GM18502 (cell line): ENCODE data around the gene APOL3.
"Not testable (repeated sequence)": the region's sequence is repeated elsewhere in the genome, so short reads cannot be mapped to it uniquely, and the experiment has no call there.

Experiments used
- ATAC-seq: cut with Tn5 transposase; IDR thresholded peaks from one replicate; pipeline ENCODE4 v1.9.1; 2021; ENCODE audit warnings: mild to moderate bottlenecking; ENCODE audit not compliant: unreplicated experiment, poor library complexity

The APOL3 gene

DNA sequence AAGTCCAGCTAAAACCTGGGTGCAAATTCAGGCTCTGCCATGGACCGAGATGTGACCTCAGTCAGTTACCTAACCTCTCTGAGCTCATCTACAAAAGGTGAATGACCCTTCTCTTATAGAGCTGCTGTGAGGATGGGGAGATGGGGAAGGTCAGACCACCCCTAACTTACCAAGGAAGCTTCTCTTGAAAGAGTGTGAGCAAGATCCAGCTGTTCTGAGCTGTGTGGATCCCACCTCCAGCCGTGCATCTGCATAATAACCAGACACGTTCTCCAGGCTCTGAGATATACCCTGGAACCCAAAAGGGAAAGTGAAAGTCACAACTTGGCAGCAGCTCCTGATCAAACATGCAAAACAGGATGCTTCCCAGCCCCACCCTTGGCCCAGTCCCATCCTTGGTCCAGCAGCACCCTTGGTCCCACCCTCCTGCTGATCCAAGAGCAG, at the start of gene APOL3:
Gene APOL3, minus strand, starts transcription at position 257 of the 444 bp plus-strand sequence. CDS start 11,700 bp downstream, outside the sequence.
- ATAC-seq: no peak

GRCh38 chr22:36210224-36210623, 49.7 kb upstream of the APOL3 start:
- ATAC-seq: no peak

DNA sequence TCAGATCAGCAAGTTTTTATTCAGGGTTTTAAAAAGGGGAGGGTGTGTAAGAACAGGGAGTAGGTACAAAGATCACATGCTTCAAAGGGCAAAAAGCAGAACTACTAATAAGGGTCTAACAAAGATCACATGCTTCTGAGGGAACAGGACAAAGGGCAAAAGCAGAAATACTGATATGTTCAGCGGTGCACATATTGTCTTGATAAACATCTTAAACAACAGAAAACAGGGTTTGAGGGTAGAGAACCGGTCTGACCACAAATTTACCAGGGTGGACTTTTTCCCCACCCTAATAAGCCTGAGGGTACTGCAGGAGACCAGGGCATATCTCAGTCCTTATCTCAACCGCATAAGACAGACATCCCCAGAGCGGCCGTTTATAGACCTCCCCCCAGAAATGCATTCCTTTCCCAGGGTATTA, 48.9 kb upstream of the APOL3 start:
- not testable (repeated sequence) for ATAC-seq

GRCh38 chr22:36208914-36209313, 48.4 kb upstream of the APOL3 start:
- no peak for ATAC-seq

DNA sequence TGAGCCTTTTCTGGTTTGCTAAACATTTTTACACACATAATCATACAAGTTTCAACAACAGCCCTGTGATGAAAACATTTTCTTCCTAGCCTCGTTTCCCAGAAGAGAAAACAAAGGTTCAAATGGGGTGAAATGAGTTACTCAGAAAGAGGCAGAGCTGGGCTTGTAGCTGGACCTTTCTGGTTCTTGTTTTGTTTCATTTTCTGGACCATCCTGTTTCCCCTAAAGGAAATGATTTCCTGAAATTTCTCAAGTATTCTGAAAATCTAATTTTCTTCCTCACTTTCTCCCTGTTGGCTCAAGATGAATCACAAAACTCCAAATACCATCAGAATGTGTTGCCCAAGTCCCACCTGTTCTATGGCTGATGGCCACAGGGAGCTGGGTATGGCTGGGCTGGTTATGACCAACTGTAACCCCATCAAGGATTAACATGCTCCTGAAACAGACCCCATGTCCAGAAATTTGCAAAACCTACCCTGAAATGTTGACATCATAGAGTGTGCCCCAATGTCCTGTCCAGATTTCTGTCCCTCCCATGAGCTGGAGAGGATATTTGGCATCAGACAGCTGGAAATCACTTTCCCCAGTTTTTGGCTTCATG, 47.7 kb upstream of the APOL3 start:
- no peak for ATAC-seq

GRCh38 chr22:36206255-36206654, 45.7 kb upstream of the APOL3 start:
- no peak for ATAC-seq

GRCh38 chr22:36205573-36205972, 45.0 kb upstream of the APOL3 start:
- ATAC-seq: not testable (repeated sequence)

GRCh38 chr22:36204632-36205015, 44.1 kb upstream of the APOL3 start:
- ATAC-seq: no peak

DNA sequence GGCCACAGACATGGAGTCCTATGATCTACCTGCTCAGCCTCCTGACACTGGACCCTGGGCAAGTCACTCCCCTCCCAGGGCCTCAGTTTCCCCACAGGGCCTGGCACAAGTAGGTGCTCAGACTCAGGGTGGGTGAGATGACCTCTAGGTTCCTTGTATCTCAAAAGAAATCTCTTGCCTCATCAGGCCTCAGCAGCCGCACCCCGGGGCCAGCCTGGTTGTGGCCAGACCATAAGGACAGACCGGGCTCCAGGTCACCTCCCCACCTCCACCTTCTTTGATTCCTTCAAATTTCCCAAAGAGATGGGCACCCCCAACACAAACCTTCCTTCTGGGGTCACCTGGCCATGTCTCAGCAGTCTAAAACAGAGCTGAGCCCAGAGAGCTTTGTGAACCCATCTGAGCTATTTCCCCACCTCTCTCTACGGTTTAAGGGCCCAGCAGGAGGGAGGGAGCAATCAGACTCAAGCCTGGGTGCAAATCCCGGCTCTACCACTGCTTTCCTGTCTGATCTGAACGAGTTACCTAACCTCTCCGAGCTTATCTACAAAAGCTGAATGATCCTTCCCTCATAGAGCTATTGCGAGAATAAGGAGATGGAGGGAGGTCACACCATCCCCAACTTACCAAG, 43.6 kb upstream of the APOL3 start:
- ATAC-seq: no peak

- ATAC-seq: not testable (repeated sequence)
These were observed 42.9 kb upstream of the APOL3 start for GRCh38 chr22:36203441-36203840.

DNA sequence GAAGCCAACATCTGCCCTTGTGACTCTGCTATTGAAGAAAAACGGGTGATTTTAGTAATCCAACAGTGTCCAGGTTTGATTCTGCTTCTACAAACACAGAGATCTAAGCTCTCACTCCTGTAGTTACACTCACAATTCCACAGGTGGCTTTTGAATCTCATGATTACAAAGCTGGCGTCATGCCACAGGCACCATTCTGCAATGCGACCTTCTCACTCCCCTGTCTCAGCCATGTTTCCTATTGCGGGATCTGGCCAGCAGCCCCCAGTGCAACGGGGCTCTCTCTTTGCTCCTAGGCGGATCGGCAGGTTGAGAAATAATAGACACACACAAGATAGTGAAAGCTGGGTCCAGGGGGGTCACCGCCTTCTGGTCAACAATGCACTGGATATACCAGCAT, 42.4 kb upstream of the APOL3 start:
- ATAC-seq: not testable (repeated sequence)

DNA sequence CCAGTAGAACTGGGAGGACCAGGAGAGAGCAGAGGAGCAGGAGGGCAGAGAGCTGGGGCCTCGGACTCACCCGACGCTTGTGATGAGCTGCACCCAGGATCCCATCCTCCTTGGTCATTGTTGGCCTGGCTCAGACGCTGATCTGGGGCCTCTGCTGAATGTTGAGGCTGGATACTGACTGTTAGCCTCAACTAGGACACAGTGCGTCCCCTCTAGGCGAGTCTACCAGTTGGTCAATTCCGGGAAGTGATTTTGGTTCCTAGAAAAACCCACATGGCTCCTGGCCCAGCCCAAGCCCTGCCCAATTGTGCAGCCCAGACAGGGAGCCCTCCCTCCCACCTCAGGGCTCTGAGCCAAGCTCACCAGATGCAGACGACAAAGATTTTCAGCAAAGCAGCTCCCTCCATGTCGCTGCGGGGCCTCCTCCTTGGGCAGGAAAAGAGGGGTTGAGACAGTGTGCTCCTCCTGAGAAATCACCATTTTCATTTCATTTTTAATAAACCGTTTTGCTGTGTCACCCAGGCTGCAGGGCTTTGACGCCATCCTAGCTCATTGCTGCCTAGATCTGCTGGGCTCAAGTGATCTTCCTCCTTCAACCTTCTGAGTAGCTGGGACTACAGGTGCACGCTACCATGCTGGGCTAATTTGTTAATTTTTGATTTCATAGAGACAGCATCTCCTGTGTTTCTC, 41.2 kb upstream of the APOL3 start, which contains the start of gene APOL4:
Gene APOL4, minus strand, starts transcription at position 180 of the 690 bp plus-strand sequence. Its CDS starts 75 bp downstream, at position 105.
- no peak for ATAC-seq

DNA sequence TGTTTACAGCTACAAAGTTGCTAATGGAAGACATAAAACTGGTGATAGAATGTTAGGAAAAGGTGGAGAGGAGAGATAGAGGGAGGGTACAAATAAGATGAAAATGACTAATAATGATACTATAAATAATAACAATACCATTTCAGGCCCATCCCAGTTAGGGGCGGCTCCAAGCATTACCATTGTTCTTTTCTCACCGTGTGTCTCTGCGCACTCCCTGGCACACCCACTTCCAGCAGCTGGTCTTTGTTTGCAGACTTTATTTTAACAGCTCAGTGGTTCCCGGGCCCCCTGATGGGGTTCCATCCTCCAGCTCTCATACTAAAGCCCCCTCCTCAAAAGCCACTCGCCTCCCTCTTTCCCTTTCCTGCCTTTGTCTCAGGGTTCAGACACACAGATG, 40.5 kb upstream of the APOL3 start:
- ATAC-seq: not testable (repeated sequence)

- no peak for ATAC-seq
These were observed 38.5 kb upstream of the APOL3 start for GRCh38 chr22:36199001-36199551.

- no peak for ATAC-seq
These were observed 38.0 kb upstream of the APOL3 start for GRCh38 chr22:36198536-36198935.

GRCh38 chr22:36197514-36198146, 37.1 kb upstream of the APOL3 start:
- ATAC-seq: no peak

DNA sequence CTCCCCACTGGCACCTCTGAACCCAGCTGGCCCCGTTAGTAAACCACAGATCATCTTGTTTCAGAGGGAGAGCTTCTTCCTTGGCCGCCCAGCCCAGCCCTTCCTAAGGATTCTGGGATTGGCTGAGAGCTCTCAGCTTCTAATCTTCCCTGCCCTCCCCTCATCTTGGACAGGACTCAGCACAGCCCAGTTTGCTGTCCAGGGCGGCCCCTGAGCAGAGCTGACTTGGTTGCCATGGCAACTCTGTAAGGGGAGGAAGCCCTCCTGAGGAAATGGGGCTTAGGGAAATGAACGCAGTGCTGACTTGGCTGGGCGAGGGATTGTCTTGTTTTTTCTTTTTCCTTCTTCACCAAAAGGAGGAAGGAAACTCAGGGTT, 36.5 kb upstream of the APOL3 start:
- ATAC-seq: no peak

GRCh38 chr22:36196254-36197064, 35.9 kb upstream of the APOL3 start:
- ATAC-seq: no peak

DNA sequence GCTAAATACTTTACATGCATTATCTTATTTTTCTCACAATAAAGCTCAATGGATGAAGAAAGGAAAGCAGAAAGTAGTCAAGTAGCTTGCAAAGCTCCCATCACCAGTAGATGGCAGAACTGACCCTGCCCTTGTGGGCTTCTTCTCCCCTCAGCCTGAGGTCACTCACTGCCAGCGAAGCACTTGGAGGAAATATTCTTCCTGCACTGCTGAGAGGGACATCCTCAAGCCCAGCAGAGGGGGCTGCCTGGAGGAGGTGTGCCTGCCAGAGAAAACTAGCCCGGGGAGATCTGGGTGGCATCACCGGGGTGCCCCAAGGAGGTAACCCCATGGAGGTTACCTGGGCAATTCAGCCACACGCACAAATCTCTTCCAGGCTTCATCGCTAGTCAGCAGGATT, 34.4 kb upstream of the APOL3 start:
- no peak for ATAC-seq

DNA sequence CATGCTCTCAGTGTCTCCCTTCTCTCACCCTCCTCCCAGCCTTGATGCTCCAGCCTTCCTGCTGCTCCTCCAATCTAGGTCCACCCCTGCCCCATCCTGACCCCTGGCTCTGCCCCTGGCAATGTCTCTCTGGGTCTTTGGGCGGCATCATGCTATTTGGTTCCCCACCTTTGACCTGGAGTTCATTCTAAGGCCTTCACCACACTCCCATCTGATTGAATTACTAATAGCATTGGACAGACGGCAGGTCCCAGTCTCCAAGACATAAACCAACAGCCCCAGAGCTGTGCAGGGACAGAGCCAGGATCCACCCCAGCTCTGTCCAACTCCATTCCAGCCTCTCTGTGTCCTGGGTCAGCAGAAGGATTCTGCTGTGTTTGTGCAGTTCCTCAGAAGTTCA, 33.8 kb upstream of the APOL3 start:
- no peak for ATAC-seq
